MM.1S (cell line): ENCODE measurements around the gene TNRC6A.

ENCODE experiments used
- DNase-seq: peaks from one replicate; pipeline ENCODE4 v3.0.0-alpha.2; 2015
- H2AFZ ChIP-seq: fragments of 300-600 bp; sonication (generic); 2 replicates; pipeline ENCODE4 v1.6.0; 2016; ENCODE audit warnings: antibody characterized with exemption, low read length
- H3F3A ChIP-seq: fragments of 300-600 bp; sonication (generic); 2 replicates; pipeline ENCODE4 v1.6.1; 2016; ENCODE audit warnings: mild to moderate bottlenecking, antibody characterized with exemption, low read length, moderate library complexity, mixed read lengths; ENCODE audit not compliant: insufficient read depth
- H3K27ac ChIP-seq: fragments of 300-600 bp; sonication (generic); 2 replicates; pipeline ENCODE4 v1.5.1; 2016; ENCODE audit warnings: mild to moderate bottlenecking, low read length
- H3K27me3 ChIP-seq: fragments of 300-600 bp; sonication (generic); replicated peaks from 2 replicates; pipeline ENCODE4 v1.6.0; 2016; ENCODE audit warnings: low read length; ENCODE audit not compliant: insufficient read depth
- H3K36me3 ChIP-seq: fragments of 300-600 bp; sonication (generic); replicated peaks from 2 replicates; pipeline ENCODE4 v1.6.1; 2016; ENCODE audit warnings: mild to moderate bottlenecking, low read length, mixed read lengths; ENCODE audit not compliant: insufficient read depth
- H3K4me1 ChIP-seq: fragments of 300-600 bp; sonication (generic); 2 replicates; pipeline ENCODE4 v1.6.1; 2016; ENCODE audit warnings: low read length, mixed read lengths
- H3K4me2 ChIP-seq: fragments of 300-600 bp; sonication (generic); 2 replicates; pipeline ENCODE4 v1.6.0; 2016; ENCODE audit warnings: low read depth, low read length
- H3K4me3 ChIP-seq: fragments of 300-600 bp; sonication (generic); 2 replicates; pipeline ENCODE4 v1.5.1; 2016; ENCODE audit warnings: low read length, mixed read lengths
- H3K79me2 ChIP-seq: fragments of 300-600 bp; sonication (generic); 2 replicates; pipeline ENCODE4 v1.6.1; 2016; ENCODE audit warnings: mixed run types, low read length, mixed read lengths
- H3K9ac ChIP-seq: fragments of 300-600 bp; sonication (generic); 2 replicates; pipeline ENCODE4 v1.6.1; 2016; ENCODE audit warnings: low read length, mixed read lengths
- H3K9me2 ChIP-seq: fragments of 300-600 bp; sonication (generic); replicated peaks from 2 replicates; pipeline ENCODE4 v1.6.1; 2016; ENCODE audit warnings: mild to moderate bottlenecking, low read length, mixed read lengths; ENCODE audit not compliant: insufficient read depth
- H3K9me3 ChIP-seq: fragments of 300-600 bp; sonication (generic); replicated peaks from 2 replicates; pipeline ENCODE4 v1.6.1; 2016; ENCODE audit warnings: mild to moderate bottlenecking, low read length, mixed read lengths; ENCODE audit not compliant: insufficient read depth
- H4K20me1 ChIP-seq: fragments of 300-600 bp; sonication (generic); 2 replicates; pipeline ENCODE4 v1.6.1; 2016; ENCODE audit warnings: mild to moderate bottlenecking, low read length, moderate library complexity, mixed read lengths; ENCODE audit not compliant: insufficient read depth
- EZH2 ChIP-seq: fragments of 300-600 bp; sonication (generic); optimal IDR thresholded peaks from 2 replicates; pipeline ENCODE3; 2017; ENCODE audit warnings: low read depth, mild to moderate bottlenecking, antibody characterized with exemption, low read length, mixed read lengths
- EZH2phosphoT487 ChIP-seq: fragments of 300-600 bp; sonication (generic); IDR thresholded peaks from 2 replicates; pipeline ENCODE4 v1.6.1; 2018; ENCODE audit warnings: antibody characterized with exemption, low read length
- TF ChIP-seq, protein P1 (sequence below): fragments of 300-600 bp; sonication (generic); IDR thresholded peaks from 2 replicates; pipeline ENCODE4 v1.5.1; 2016; ENCODE audit warnings: antibody characterized with exemption, low read length, mixed read lengths

TNRC6A gene

GRCh38 chr16:24826817-24827566, 97.5 kb downstream of the TNRC6A start:
- no peak for DNase-seq
- no peak overlapping the region for H3K9ac ChIP-seq
- no peak overlapping the region for H3K4me2 ChIP-seq
- no peaks in the 10 kb centered on the region for H3K9me3 ChIP-seq
- no peak overlapping the region for H3K27ac ChIP-seq
- no peaks in the 10 kb centered on the region; the same call in 1 of the 2 replicates for H3K36me3 ChIP-seq
- H2AFZ ChIP-seq, result no peak overlapping the region
- TF ChIP-seq, protein P1, sequence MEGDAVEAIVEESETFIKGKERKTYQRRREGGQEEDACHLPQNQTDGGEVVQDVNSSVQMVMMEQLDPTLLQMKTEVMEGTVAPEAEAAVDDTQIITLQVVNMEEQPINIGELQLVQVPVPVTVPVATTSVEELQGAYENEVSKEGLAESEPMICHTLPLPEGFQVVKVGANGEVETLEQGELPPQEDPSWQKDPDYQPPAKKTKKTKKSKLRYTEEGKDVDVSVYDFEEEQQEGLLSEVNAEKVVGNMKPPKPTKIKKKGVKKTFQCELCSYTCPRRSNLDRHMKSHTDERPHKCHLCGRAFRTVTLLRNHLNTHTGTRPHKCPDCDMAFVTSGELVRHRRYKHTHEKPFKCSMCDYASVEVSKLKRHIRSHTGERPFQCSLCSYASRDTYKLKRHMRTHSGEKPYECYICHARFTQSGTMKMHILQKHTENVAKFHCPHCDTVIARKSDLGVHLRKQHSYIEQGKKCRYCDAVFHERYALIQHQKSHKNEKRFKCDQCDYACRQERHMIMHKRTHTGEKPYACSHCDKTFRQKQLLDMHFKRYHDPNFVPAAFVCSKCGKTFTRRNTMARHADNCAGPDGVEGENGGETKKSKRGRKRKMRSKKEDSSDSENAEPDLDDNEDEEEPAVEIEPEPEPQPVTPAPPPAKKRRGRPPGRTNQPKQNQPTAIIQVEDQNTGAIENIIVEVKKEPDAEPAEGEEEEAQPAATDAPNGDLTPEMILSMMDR, result no peak
- TF ChIP-seq EZH2 (no peak), EZH2phosphoT487 (no peak)
- no peaks in the 10 kb centered on the region for H3K4me1 ChIP-seq
- H3F3A ChIP-seq, result no peaks in the 10 kb centered on the region
- H4K20me1 ChIP-seq, result no peaks in the 10 kb centered on the region
- no peaks in the 10 kb centered on the region for H3K27me3 ChIP-seq
- H3K4me3 ChIP-seq, result no peak overlapping the region
- no peaks in the 10 kb centered on the region for H3K9me2 ChIP-seq
- no peaks in the 10 kb centered on the region for H3K79me2 ChIP-seq

GRCh38 chr16:24829153-24829552, 99.7 kb downstream of the TNRC6A start:
- H3K9me2 ChIP-seq, result no peaks in the 10 kb centered on the region
- no peaks in the 10 kb centered on the region for H3K9me3 ChIP-seq
- H3K27me3 ChIP-seq, result no peaks in the 10 kb centered on the region
- H2AFZ ChIP-seq, result no peak overlapping the region
- H3K4me3 ChIP-seq, result no peak overlapping the region
- H3K9ac ChIP-seq, result no peak overlapping the region
- no peak overlapping the region for H3K4me2 ChIP-seq
- H3F3A ChIP-seq, result no peaks in the 10 kb centered on the region
- no peaks in the 10 kb centered on the region; the same call in 1 of the 2 replicates for H3K36me3 ChIP-seq
- no peaks in the 10 kb centered on the region for H3K79me2 ChIP-seq
- TF ChIP-seq EZH2phosphoT487 (no peak), EZH2 (no peak)
- TF ChIP-seq, protein P1, result no peak
- no peak overlapping the region for H3K27ac ChIP-seq
- H3K4me1 ChIP-seq, result no peaks in the 10 kb centered on the region
- H4K20me1 ChIP-seq, result no peaks in the 10 kb centered on the region
- DNase-seq, result no peak

DNA sequence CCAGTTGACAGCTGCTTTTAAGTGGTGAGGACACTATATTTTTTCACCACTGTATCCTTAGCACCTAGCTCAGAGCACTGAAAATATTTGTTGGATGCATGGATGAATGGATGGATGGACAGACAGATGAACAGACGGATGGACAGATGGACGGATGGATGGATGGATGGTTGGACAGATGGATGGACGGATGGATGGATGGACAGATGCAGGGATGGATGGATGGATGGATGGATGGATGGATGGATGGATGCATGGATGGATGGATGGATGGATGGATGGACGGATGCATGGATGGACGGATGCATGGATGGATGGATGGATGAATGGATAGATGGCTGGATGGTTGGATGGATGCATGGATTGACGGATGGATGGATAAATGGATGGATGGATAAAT, 103.9 kb downstream of the TNRC6A start:
- H3K9ac ChIP-seq, result no peak overlapping the region
- H3K4me2 ChIP-seq, result no peak overlapping the region
- H3F3A ChIP-seq, result no peaks in the 10 kb centered on the region

More for the DNA sequence above, 103.9 kb downstream of the TNRC6A start:
- H3K27me3 ChIP-seq, result no peaks in the 10 kb centered on the region
- H3K9me3 ChIP-seq, result no peaks in the 10 kb centered on the region
- no peaks in the 10 kb centered on the region for H3K9me2 ChIP-seq
- H3K4me3 ChIP-seq, result no peak overlapping the region
- H3K36me3 ChIP-seq, result no peaks in the 10 kb centered on the region
- TF ChIP-seq EZH2phosphoT487 (no peak), EZH2 (no peak)
- TF ChIP-seq, protein P1, result no peak
- H3K27ac ChIP-seq, result no peak overlapping the region
- H3K4me1 ChIP-seq, result no peaks in the 10 kb centered on the region
- no peaks in the 10 kb centered on the region for H3K79me2 ChIP-seq
- no peaks in the 10 kb centered on the region for H4K20me1 ChIP-seq
- H2AFZ ChIP-seq, result no peak overlapping the region
- DNase-seq, result no peak
